GM10248 (cell line): ENCODE measurements around the gene ATP2B2.

Experiments used
- CTCF ChIA-PET: fragments of 300-600 bp; sonication (Branson Sonifier 250); formaldehyde crosslinking; extraction: SDS; loops from one replicate; lab custom pipeline; 2021; ENCODE audit warnings: antibody characterized with exemption; lab: Yijun Ruan, JAX
- POLR2A ChIA-PET: fragments of 350-650 bp; sonication (Branson Sonifier 250); formaldehyde crosslinking; extraction: SDS; loops from one replicate; lab custom pipeline; 2020; ENCODE audit warnings: antibody characterized with exemption; lab: Yijun Ruan, JAX
- DNase-seq: peaks from one replicate; pipeline ENCODE4 v3.0.0; 2012; ENCODE audit errors: extremely low spot score
- CTCF ChIP-seq: IDR thresholded peaks from 2 replicates; pipeline ENCODE4 v1.5.1; 2012; ENCODE audit warnings: mild to moderate bottlenecking, low read depth; ENCODE audit errors: extremely low read depth, missing control alignments, control extremely low read depth

ATP2B2 gene

GRCh38 chr3:10410383-10411002 lies 94.9 kb downstream of the ATP2B2 start:
- CTCF ChIA-PET: no interaction called here
- POLR2A ChIA-PET: no interaction called here
- no peak for DNase-seq
- TF ChIP-seq CTCF: no peak

GRCh38 chr3:10408680-10409079 lies 96.7 kb downstream of the ATP2B2 start:
- ChIA-PET POLR2A (no interaction called here), CTCF (interaction anchor here (0.7 to 1.4 kb wide), 5 partner anchors 9 to 476 kb away, joined by 3 to 5 read pairs (median 4); no protein-coding TSS in a partner anchor)
- TF ChIP-seq CTCF: no peak
- DNase-seq: no peak

GRCh38 chr3:10407361-10407760 lies 98.0 kb downstream of the ATP2B2 start:
- no peak for TF ChIP-seq CTCF
- POLR2A ChIA-PET: no interaction called here
- CTCF ChIA-PET: no interaction called here
- DNase-seq: no peak

- POLR2A ChIA-PET: no interaction called here
- TF ChIP-seq CTCF: no peak
- CTCF ChIA-PET: no interaction called here
- no peak for DNase-seq
Observed at GRCh38 chr3:10406414-10406813, 99.0 kb downstream of the ATP2B2 start.

- CTCF ChIA-PET: no interaction called here
- POLR2A ChIA-PET: no interaction called here
- no peak for TF ChIP-seq CTCF
- DNase-seq: no peak
Observed at GRCh38 chr3:10405816-10406215, 99.6 kb downstream of the ATP2B2 start.

- ChIA-PET CTCF (interaction anchor here (0.8 kb wide), 1 partner anchor 9 kb away, joined by 3 read pairs; no protein-coding TSS in a partner anchor), POLR2A (no interaction called here)
- DNase-seq: no peak
- TF ChIP-seq CTCF: no peak
Observed at GRCh38 chr3:10404876-10405275, 100.5 kb downstream of the ATP2B2 start.
